Keratinocyte (primary cell): ENCODE data around the gene HBG2.

ENCODE experiments used
- EZH2 ChIP-seq: IDR thresholded peaks from one replicate; pipeline ENCODE4 v1.6.1; 2012; ENCODE audit warnings: inconsistent platforms, mild to moderate bottlenecking, low read length, moderate library complexity
- TF ChIP-seq, protein P1 (sequence below), 3 experiments: IDR thresholded peaks in 1 of 3; conservative IDR thresholded peaks in 1 of 3; optimal IDR thresholded peaks in 1 of 3; 2 replicates in 2 of 3; 3 replicates in 1 of 3; pipeline versions ENCODE3 to v1.5.1; 2011; ENCODE audit warnings: low read length in 3 of 3, mild to moderate bottlenecking in 3 of 3, moderate library complexity in 2 of 3, control low read depth in 1 of 3, inconsistent platforms in 1 of 3; ENCODE audit not compliant: insufficient read depth in 2 of 3; ENCODE audit errors: extremely low read depth in 1 of 3

GRCh38 chr11:5280582-5281102, 26.1 kb upstream of the HBG2 start:
- no peak for TF ChIP-seq EZH2
- TF ChIP-seq, protein P1, sequence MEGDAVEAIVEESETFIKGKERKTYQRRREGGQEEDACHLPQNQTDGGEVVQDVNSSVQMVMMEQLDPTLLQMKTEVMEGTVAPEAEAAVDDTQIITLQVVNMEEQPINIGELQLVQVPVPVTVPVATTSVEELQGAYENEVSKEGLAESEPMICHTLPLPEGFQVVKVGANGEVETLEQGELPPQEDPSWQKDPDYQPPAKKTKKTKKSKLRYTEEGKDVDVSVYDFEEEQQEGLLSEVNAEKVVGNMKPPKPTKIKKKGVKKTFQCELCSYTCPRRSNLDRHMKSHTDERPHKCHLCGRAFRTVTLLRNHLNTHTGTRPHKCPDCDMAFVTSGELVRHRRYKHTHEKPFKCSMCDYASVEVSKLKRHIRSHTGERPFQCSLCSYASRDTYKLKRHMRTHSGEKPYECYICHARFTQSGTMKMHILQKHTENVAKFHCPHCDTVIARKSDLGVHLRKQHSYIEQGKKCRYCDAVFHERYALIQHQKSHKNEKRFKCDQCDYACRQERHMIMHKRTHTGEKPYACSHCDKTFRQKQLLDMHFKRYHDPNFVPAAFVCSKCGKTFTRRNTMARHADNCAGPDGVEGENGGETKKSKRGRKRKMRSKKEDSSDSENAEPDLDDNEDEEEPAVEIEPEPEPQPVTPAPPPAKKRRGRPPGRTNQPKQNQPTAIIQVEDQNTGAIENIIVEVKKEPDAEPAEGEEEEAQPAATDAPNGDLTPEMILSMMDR (optimal IDR thresholded peaks at IDR 0.05 in 1 of 3, IDR thresholded peaks at IDR 0.05 in 1 of 3, conservative IDR thresholded peaks at IDR 0.05 in 1 of 3; ENCODE audit: extremely low read depth in 1 of 3, insufficient read depth in 2 of 3, low read length in 3 of 3): no peak
